Mesothelial cell of epicardium (in vitro differentiated cells): ENCODE measurements around the gene S100A5. TPM values are rescaled to one million over a fixed set of nuclear protein-coding genes. Genes with fewer than 3 reads are reported as not detected.
"Not testable (repeated sequence)": the region's sequence is repeated elsewhere in the genome, so short reads cannot be mapped to it uniquely, and the experiment has no call there.

Experiments
- DNase-seq, 2 experiments: peaks; one replicate each; pipeline ENCODE4 v3.0.0; 2021; ENCODE audit warnings: low spot score in 2 of 2; ENCODE audit not compliant: unreplicated experiment in 2 of 2
- H3K27ac Mint-ChIP-seq: 2 replicates; pipeline ENCODE4 v1.8.0; 2021; ENCODE audit warnings: mixed read lengths
- H3K27me3 Mint-ChIP-seq: 2 replicates; pipeline ENCODE4 v1.8.0; 2021; ENCODE audit warnings: low read depth, mixed read lengths
- H3K36me3 Mint-ChIP-seq: 2 replicates; pipeline ENCODE4 v1.8.0; 2021; ENCODE audit warnings: mixed read lengths
- H3K4me1 Mint-ChIP-seq: 2 replicates; pipeline ENCODE4 v1.8.0; 2021; ENCODE audit warnings: mixed read lengths
- H3K4me3 Mint-ChIP-seq: 2 replicates; pipeline ENCODE4 v1.8.0; 2021; ENCODE audit warnings: mild to moderate bottlenecking, moderate library complexity, mixed read lengths
- H3K9me3 Mint-ChIP-seq: 2 replicates; pipeline ENCODE4 v1.8.0; 2021; ENCODE audit warnings: mixed read lengths
- CTCF ChIP-seq: fragments of 200-600 bp; sonication (generic); IDR thresholded peaks from one replicate; pipeline ENCODE4 v1.5.0; 2021; ENCODE audit warnings: antibody characterized with exemption; ENCODE audit not compliant: unreplicated experiment
- total RNA-seq: library from RNA; stranded (reverse); gene quantifications from 3 replicates; pipeline ENCODE4 v1.2.1, GENCODE V29; 2021

Gene S100A5
- total RNA-seq, 1 donor from 2014 or later: not detected

- no peak for DNase-seq
- Mint-ChIP-seq H3K4me3 (no peak overlapping the region), H3K9me3 (no peaks in the 10 kb centered on the region), H3K27me3 (no peaks in the 10 kb centered on the region), H3K36me3 (no peaks in the 10 kb centered on the region), H3K4me1 (peaks cover 50% of the 10 kb centered on the region), H3K27ac (peak overlapping the region; percentile 77)
- no peak for TF ChIP-seq CTCF
Measured at GRCh38 chr1:153520818-153521476, 19.8 kb downstream of the S100A5 start.

- not testable (repeated sequence) for H3K9me3 Mint-ChIP-seq
Measured at GRCh38 chr1:153520137-153520691, 20.5 kb downstream of the S100A5 start.

GRCh38 chr1:153519242-153519641 is 21.5 kb downstream of the S100A5 start:
- no peak overlapping the region for H3K4me3 Mint-ChIP-seq
- H3K36me3 Mint-ChIP-seq: no peaks in the 10 kb centered on the region
- TF ChIP-seq CTCF: no peak
- DNase-seq: no peak
- no peak overlapping the region for H3K27ac Mint-ChIP-seq
- H3K9me3 Mint-ChIP-seq: no peaks in the 10 kb centered on the region
- H3K4me1 Mint-ChIP-seq: peaks cover 45% of the 10 kb centered on the region
- H3K27me3 Mint-ChIP-seq: no peaks in the 10 kb centered on the region

More at GRCh38 chr1:153520137-153520691, 20.5 kb downstream of the S100A5 start:
- Mint-ChIP-seq H3K4me1 (peaks cover 47% of the 10 kb centered on the region), H3K27ac (peak overlapping the region; percentile 77)
- H3K4me3 Mint-ChIP-seq, H3K36me3 Mint-ChIP-seq, DNase-seq, H3K27me3 Mint-ChIP-seq: not testable (repeated sequence)

- no peak overlapping the region for H3K4me3 Mint-ChIP-seq
- H3K27me3 Mint-ChIP-seq: no peaks in the 10 kb centered on the region
- no peaks in the 10 kb centered on the region for H3K9me3 Mint-ChIP-seq
- TF ChIP-seq CTCF: no peak
- no peaks in the 10 kb centered on the region for H3K36me3 Mint-ChIP-seq
- peaks cover 38% of the 10 kb centered on the region for H3K4me1 Mint-ChIP-seq
- no peak for DNase-seq
- peak overlapping the region; percentile 82 for H3K27ac Mint-ChIP-seq
Measured at GRCh38 chr1:153515504-153516394, 25.0 kb downstream of the S100A5 start.

- no peak overlapping the region for H3K27ac Mint-ChIP-seq
- no peak overlapping the region for H3K4me3 Mint-ChIP-seq
- no peaks in the 10 kb centered on the region for H3K9me3 Mint-ChIP-seq
- no peak for DNase-seq
- no peaks in the 10 kb centered on the region for H3K27me3 Mint-ChIP-seq
- H3K4me1 Mint-ChIP-seq: peaks cover 30% of the 10 kb centered on the region
- no peaks in the 10 kb centered on the region for H3K36me3 Mint-ChIP-seq
- no peak for TF ChIP-seq CTCF
Measured at GRCh38 chr1:153513666-153514065, 27.1 kb downstream of the S100A5 start.

GRCh38 chr1:153513023-153513422 is 27.7 kb downstream of the S100A5 start:
- TF ChIP-seq CTCF: no peak
- Mint-ChIP-seq H3K36me3 (no peaks in the 10 kb centered on the region), H3K27ac (no peak overlapping the region), H3K4me3 (no peak overlapping the region), H3K27me3 (no peaks in the 10 kb centered on the region), H3K4me1 (peaks cover 23% of the 10 kb centered on the region), H3K9me3 (no peaks in the 10 kb centered on the region)
- DNase-seq: no peak
